Hepatocyte (in vitro differentiated cells): ENCODE measurements around the gene TEX19. TPM values are rescaled to one million over a fixed set of nuclear protein-coding genes. Genes with fewer than 3 reads are reported as not detected.

Experiments used
- DNase-seq: peaks from one replicate; pipeline ENCODE4 v3.0.0-alpha.2; 2016; ENCODE audit warnings: low spot score
- H2AFZ ChIP-seq: fragments of 200-600 bp; sonication (generic); 2 replicates; pipeline ENCODE4 v1.6.0; 2016; ENCODE audit warnings: antibody characterized with exemption, mild to moderate bottlenecking
- H3K27ac ChIP-seq: fragments of 200-600 bp; sonication (generic); 2 replicates; pipeline ENCODE4 v1.5.1; 2016; ENCODE audit warnings: mild to moderate bottlenecking
- H3K27me3 ChIP-seq: fragments of 200-600 bp; sonication (generic); 2 replicates; pipeline ENCODE4 v1.6.1; 2016
- H3K36me3 ChIP-seq: fragments of 200-600 bp; sonication (generic); replicated peaks from 2 replicates; pipeline ENCODE4 v1.5.1; 2016; ENCODE audit warnings: low read depth; ENCODE audit not compliant: insufficient read depth
- H3K4me1 ChIP-seq: fragments of 200-600 bp; sonication (generic); 2 replicates; pipeline ENCODE4 v1.5.1; 2016; ENCODE audit warnings: mild to moderate bottlenecking, moderate library complexity; ENCODE audit not compliant: insufficient read depth
- H3K4me2 ChIP-seq: fragments of 200-600 bp; sonication (generic); 2 replicates; pipeline ENCODE4 v1.6.0; 2016
- H3K4me3 ChIP-seq: fragments of 200-600 bp; sonication (generic); 2 replicates; pipeline ENCODE4 v1.5.1; 2016; ENCODE audit warnings: mild to moderate bottlenecking
- H3K79me2 ChIP-seq: fragments of 200-600 bp; sonication (generic); 2 replicates; pipeline ENCODE4 v1.6.0; 2017; ENCODE audit warnings: mild to moderate bottlenecking
- H3K9me2 ChIP-seq: fragments of 200-600 bp; sonication (generic); replicated peaks from 2 replicates; pipeline ENCODE4 v1.6.0; 2017; ENCODE audit warnings: mild to moderate bottlenecking; ENCODE audit not compliant: insufficient read depth
- H3K9me3 ChIP-seq: fragments of 200-600 bp; sonication (generic); 2 replicates; pipeline ENCODE4 v1.5.1; 2016; ENCODE audit warnings: low read depth, mild to moderate bottlenecking
- H4K20me1 ChIP-seq: fragments of 200-600 bp; sonication (generic); 2 replicates; pipeline ENCODE4 v1.6.0; 2016; ENCODE audit warnings: mild to moderate bottlenecking; ENCODE audit not compliant: insufficient read depth, poor library complexity, severe bottlenecking
- CTCF ChIP-seq: fragments of 200-600 bp; sonication (generic); IDR thresholded peaks from 2 replicates; pipeline ENCODE4 v1.5.1; 2016; ENCODE audit warnings: antibody characterized with exemption, mild to moderate bottlenecking; ENCODE audit not compliant: poor library complexity
- EZH2 ChIP-seq: fragments of 200-600 bp; sonication (generic); IDR thresholded peaks from 2 replicates; pipeline ENCODE4 v1.6.1; 2016; ENCODE audit warnings: antibody characterized with exemption, mild to moderate bottlenecking, borderline replicate concordance
- EZH2phosphoT487 ChIP-seq: fragments of 200-600 bp; sonication (generic); IDR thresholded peaks from one replicate; pipeline ENCODE4 v1.6.1; 2018; ENCODE audit warnings: antibody characterized with exemption, mild to moderate bottlenecking, low read depth, moderate library complexity; ENCODE audit not compliant: unreplicated experiment, severe bottlenecking
- WGBS: methylation state at CpG from one replicate; pipeline ENCODE4 v1.1.6; 2016; ENCODE audit warnings: low lambda C conversion rate; ENCODE audit errors: missing lambda C conversion rate; 5-methylcytosine and 5-hydroxymethylcytosine counted together
- polyA plus RNA-seq: library from polyadenylated mRNA; unstranded; fragments of >200 nt; fragmentation: Nextera tagmentation; extraction: Ambion mirVana; gene quantifications from 2 replicates; pipeline ENCODE4 v1.2.1, GENCODE V29; 2016
- total RNA-seq: library from RNA; depleted of rRNA; stranded (reverse); fragments of >200 nt; gene quantifications from 2 replicates; pipeline ENCODE4 v1.2.3, GENCODE V29; 2014

Gene TEX19
- total and polyA plus RNA-seq, 2 experiments from 2014 or later: not detected

- no peak for TF ChIP-seq CTCF
- TF ChIP-seq EZH2phosphoT487: no peak
- no peak for TF ChIP-seq EZH2
- Histone ChIP-seq H3K27ac (no peak overlapping the region), H3K4me1 (peaks cover 3% of the 10 kb centered on the region), H3K79me2 (no peaks in the 10 kb centered on the region), H2AFZ (no peak overlapping the region), H3K36me3 (no peaks in the 10 kb centered on the region), H3K4me2 (no peak overlapping the region), H4K20me1 (no peaks in the 10 kb centered on the region), H3K9me3 (no peaks in the 10 kb centered on the region), H3K9me2 (no peaks in the 10 kb centered on the region), H3K27me3 (no peaks in the 10 kb centered on the region), H3K4me3 (no peak overlapping the region)
- no peak for DNase-seq
- WGBS: 95% methylated on average over 23 of the region's 35 CpGs
Observed at GRCh38 chr17:82319619-82320062, 39.4 kb upstream of the TEX19 start.

- Histone ChIP-seq H3K4me1 (peaks cover 3% of the 10 kb centered on the region), H4K20me1 (no peaks in the 10 kb centered on the region), H3K27me3 (no peaks in the 10 kb centered on the region), H2AFZ (no peak overlapping the region), H3K79me2 (no peaks in the 10 kb centered on the region), H3K9me3 (no peaks in the 10 kb centered on the region), H3K9me2 (no peaks in the 10 kb centered on the region), H3K4me3 (no peak overlapping the region), H3K4me2 (no peak overlapping the region), H3K27ac (no peak overlapping the region), H3K36me3 (no peaks in the 10 kb centered on the region)
- no peak for DNase-seq
- 79% methylated on average over 20 of the region's 26 CpGs for WGBS
- TF ChIP-seq CTCF (no peak), EZH2phosphoT487 (no peak), EZH2 (no peak)
Observed at GRCh38 chr17:82320140-82320840, 38.8 kb upstream of the TEX19 start.

GRCh38 chr17:82320956-82321927 lies 37.8 kb upstream of the TEX19 start:
- no peaks in the 10 kb centered on the region for H4K20me1 ChIP-seq
- H3K9me2 ChIP-seq: no peaks in the 10 kb centered on the region
- TF ChIP-seq CTCF (peak; percentile 70), EZH2phosphoT487 (no peak), EZH2 (no peak)
- H3K9me3 ChIP-seq: no peaks in the 10 kb centered on the region
- 70% methylated on average over 53 of the region's 65 CpGs for WGBS
- no peak overlapping the region for H3K4me3 ChIP-seq
- no peak for DNase-seq
- no peak overlapping the region for H2AFZ ChIP-seq
- peak overlapping the region; percentile 60 for H3K4me2 ChIP-seq
- no peaks in the 10 kb centered on the region for H3K79me2 ChIP-seq
- H3K4me1 ChIP-seq: no peaks in the 10 kb centered on the region
- H3K27me3 ChIP-seq: no peaks in the 10 kb centered on the region
- no peak overlapping the region for H3K27ac ChIP-seq
- H3K36me3 ChIP-seq: no peaks in the 10 kb centered on the region
